Esophagus squamous epithelium (tissue), 4 donors: Measurements from ENCODE around the gene UNC93A.

Source experiments
- CTCF ChIP-seq, 6 experiments: fragments of 450-650 bp in 4 of 6; fragments of 200-600 bp in 2 of 6; sonication (generic) in 2 of 6; IDR thresholded peaks; one replicate each; pipeline ENCODE4 v1.5.1; 2016 to 2019; ENCODE audit warnings: antibody characterized with exemption in 6 of 6, mild to moderate bottlenecking in 4 of 6, moderate library complexity in 4 of 6
- POLR2A ChIP-seq, 4 donors: fragments of 450-650 bp; IDR thresholded peaks; one replicate each; pipeline ENCODE4 v1.6.1; 2017; ENCODE audit warnings: antibody characterized with exemption in 4 of 4, mild to moderate bottlenecking in 4 of 4, moderate library complexity in 3 of 4

GRCh38 chr6:167282165-167282564 is 8.9 kb upstream of the UNC93A start:
- TF ChIP-seq CTCF (IDR thresholded peaks at IDR 0.05) = no peak
- no peak for TF ChIP-seq POLR2A (IDR thresholded peaks at IDR 0.05)
